Activated T-cell treated with anti-CD3 and anti-CD28 coated beads, Interleukin-2, amount 50 U/mL, for 48 hours (primary cell): ENCODE results near the gene MYO18B.

ENCODE experiments used
- DNase-seq, 2 experiments: peaks; one replicate each; pipeline ENCODE4 v3.0.0-alpha.2; 2020

The MYO18B gene

GRCh38 chr22:25714739-25715138 is 27.2 kb upstream of the MYO18B start:
- no peak for DNase-seq

- no peak for DNase-seq
Measured at GRCh38 chr22:25716637-25717036, 25.4 kb upstream of the MYO18B start.

GRCh38 chr22:25718135-25718840 is 23.7 kb upstream of the MYO18B start:
- no peak for DNase-seq

- DNase-seq = no peak
Measured at GRCh38 chr22:25722223-25722622, 19.8 kb upstream of the MYO18B start.

GRCh38 chr22:25722626-25723025 is 19.4 kb upstream of the MYO18B start:
- no peak for DNase-seq

GRCh38 chr22:25726241-25726640 is 15.7 kb upstream of the MYO18B start:
- DNase-seq = no peak

GRCh38 chr22:25728071-25728470 is 13.9 kb upstream of the MYO18B start:
- DNase-seq = no peak

- no peak for DNase-seq
Measured at GRCh38 chr22:25729016-25729995, 12.7 kb upstream of the MYO18B start.

- no peak for DNase-seq
Measured at GRCh38 chr22:25735650-25736049, 6.3 kb upstream of the MYO18B start.

- DNase-seq = peak; percentile 65 to 66
Measured at GRCh38 chr22:25736378-25737011, 5.5 kb upstream of the MYO18B start.

GRCh38 chr22:25739659-25740344 is 2.2 kb upstream of the MYO18B start:
- no peak for DNase-seq

- no peak for DNase-seq
Measured at GRCh38 chr22:25742918-25743708, 1.1 kb downstream of the MYO18B start.

- DNase-seq = no peak
Measured at GRCh38 chr22:25744694-25745093, 2.7 kb downstream of the MYO18B start.

- DNase-seq = peak in 1 of 2 experiments; percentile 24
Measured at GRCh38 chr22:25745341-25746011, 3.5 kb downstream of the MYO18B start.

- no peak for DNase-seq
Measured at GRCh38 chr22:25746012-25746373, 4.0 kb downstream of the MYO18B start.

- no peak for DNase-seq
Measured at GRCh38 chr22:25747245-25747944, 5.4 kb downstream of the MYO18B start.

- no peak for DNase-seq
Measured at GRCh38 chr22:25748140-25748539, 6.2 kb downstream of the MYO18B start.

GRCh38 chr22:25748704-25749103 is 6.7 kb downstream of the MYO18B start:
- DNase-seq = no peak

GRCh38 chr22:25749420-25750169 is 7.6 kb downstream of the MYO18B start:
- DNase-seq = peak; percentile 56 to 59

GRCh38 chr22:25750569-25751173 is 8.7 kb downstream of the MYO18B start:
- DNase-seq = no peak
